ENCODE results near the gene PLK3. TPM values are rescaled to one million over a fixed set of nuclear protein-coding genes. Genes with fewer than 3 reads are reported as not detected.
A peak's percentile ranks its signal among the peaks of the same experiment; 100 is the strongest.

The PLK3 gene
- total RNA-seq, 2 donors from 2014 or later: 20.8 to 29.7 TPM

DNA sequence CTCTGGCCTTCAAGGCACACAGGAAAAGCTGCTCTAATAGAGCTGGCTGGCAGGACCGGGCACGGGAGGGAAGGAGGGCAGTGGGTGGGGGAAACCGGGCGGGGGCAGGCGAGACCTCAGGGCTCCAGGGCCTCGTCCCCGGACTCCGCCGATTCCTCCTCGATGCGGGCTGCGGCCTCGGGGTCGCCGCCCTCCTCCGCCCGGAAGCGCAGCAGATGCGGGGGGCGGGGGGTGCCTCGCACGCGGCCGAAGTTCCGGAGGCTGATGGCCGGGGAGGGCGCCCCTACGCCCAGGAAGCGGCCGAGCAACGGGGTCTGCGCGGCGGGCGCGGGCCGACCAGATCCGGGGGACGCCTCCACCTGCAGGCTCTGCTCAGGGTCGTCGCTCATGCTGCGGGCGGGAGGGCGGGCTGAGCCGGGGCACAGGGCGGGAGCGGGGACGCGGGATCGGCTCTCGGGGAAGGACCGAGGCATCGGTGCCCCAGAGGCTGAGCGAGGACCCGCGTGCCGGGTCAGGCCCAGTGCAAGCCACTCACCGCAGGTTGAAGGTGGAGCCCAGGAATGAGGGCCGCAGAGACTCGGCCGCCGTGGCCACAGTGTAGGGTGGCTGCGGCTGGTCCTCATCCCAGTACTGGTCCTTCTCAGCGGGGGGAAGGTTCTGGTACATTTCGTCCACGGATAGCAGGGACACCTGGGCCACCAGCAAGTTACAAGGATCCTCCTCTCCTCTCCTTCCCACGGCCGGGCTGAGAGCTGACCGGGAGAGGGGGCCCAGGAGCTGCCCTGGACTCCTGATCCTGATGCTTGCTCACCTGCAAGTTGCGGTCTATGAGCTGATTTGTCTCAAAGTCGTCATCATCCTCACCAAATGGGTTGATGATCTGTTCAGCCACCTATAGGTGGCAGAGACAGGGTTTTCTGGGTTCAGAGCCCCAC, 15.8 kb upstream of the PLK3 start:
- Histone ChIP-seq H3K4me3 (peak overlapping the region in 1 of 2 donors; percentile 8), H3K36me3 (replicated peaks in 1 of 2; ENCODE audit: insufficient read depth in 1 of 2, low read depth in 2 of 2) (peaks cover 0 to 5% of the 10 kb centered on the region in 2 donors), H3K27ac (peak overlapping the region in 1 of 4 donors; percentile 35), H3K27me3 (no peaks in the 10 kb centered on the region), H3K9me3 (no peaks in the 10 kb centered on the region), H3K4me1 (peaks cover 31% of the 10 kb centered on the region)
- TF ChIP-seq, protein P1, sequence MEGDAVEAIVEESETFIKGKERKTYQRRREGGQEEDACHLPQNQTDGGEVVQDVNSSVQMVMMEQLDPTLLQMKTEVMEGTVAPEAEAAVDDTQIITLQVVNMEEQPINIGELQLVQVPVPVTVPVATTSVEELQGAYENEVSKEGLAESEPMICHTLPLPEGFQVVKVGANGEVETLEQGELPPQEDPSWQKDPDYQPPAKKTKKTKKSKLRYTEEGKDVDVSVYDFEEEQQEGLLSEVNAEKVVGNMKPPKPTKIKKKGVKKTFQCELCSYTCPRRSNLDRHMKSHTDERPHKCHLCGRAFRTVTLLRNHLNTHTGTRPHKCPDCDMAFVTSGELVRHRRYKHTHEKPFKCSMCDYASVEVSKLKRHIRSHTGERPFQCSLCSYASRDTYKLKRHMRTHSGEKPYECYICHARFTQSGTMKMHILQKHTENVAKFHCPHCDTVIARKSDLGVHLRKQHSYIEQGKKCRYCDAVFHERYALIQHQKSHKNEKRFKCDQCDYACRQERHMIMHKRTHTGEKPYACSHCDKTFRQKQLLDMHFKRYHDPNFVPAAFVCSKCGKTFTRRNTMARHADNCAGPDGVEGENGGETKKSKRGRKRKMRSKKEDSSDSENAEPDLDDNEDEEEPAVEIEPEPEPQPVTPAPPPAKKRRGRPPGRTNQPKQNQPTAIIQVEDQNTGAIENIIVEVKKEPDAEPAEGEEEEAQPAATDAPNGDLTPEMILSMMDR (IDR thresholded peaks at IDR 0.05): no peak
- no peak for TF ChIP-seq POLR2A (IDR thresholded peaks at IDR 0.05)
- WGBS, 2 donors: 18 to 37% methylated on average over 3 to 34 of the region's 71 CpGs
- peak in 1 of 4 donors; percentile 44 for DNase-seq
- ATAC-seq: peak; percentile 12
- intact Hi-C loops (cut with DNase I): no loop called here

- ATAC-seq: no peak
- peaks cover 31% of the 10 kb centered on the region for H3K4me1 ChIP-seq
- no peaks in the 10 kb centered on the region for H3K9me3 ChIP-seq
- 84 to 89% methylated on average over 5 to 6 of the region's 6 CpGs for WGBS, 2 donors
- intact Hi-C loops (cut with DNase I): no loop called here
- DNase-seq: no peak
- H3K27me3 ChIP-seq: no peaks in the 10 kb centered on the region
- no peak overlapping the region for H3K27ac ChIP-seq
- no peak overlapping the region for H3K4me3 ChIP-seq
- no peak for TF ChIP-seq POLR2A (IDR thresholded peaks at IDR 0.05)
- TF ChIP-seq, protein P1 (IDR thresholded peaks at IDR 0.05): no peak
- peaks cover 0 to 3% of the 10 kb centered on the region in 2 donors for H3K36me3 ChIP-seq (replicated peaks in 1 of 2; ENCODE audit: insufficient read depth in 1 of 2, low read depth in 2 of 2)
Observed at GRCh38 chr1:44785029-44785380, 15.2 kb upstream of the PLK3 start.

GRCh38 chr1:44785501-44786137, 14.6 kb upstream of the PLK3 start:
- Histone ChIP-seq H3K4me1 (peaks cover 31% of the 10 kb centered on the region), H3K36me3 (replicated peaks in 1 of 2; ENCODE audit: insufficient read depth in 1 of 2, low read depth in 2 of 2) (peaks cover 0 to 3% of the 10 kb centered on the region in 2 donors), H3K27me3 (no peaks in the 10 kb centered on the region), H3K27ac (peak overlapping the region in 3 of 4 donors; percentile 64 to 75 (median 66)), H3K4me3 (no peak overlapping the region), H3K9me3 (no peaks in the 10 kb centered on the region)
- intact Hi-C loops (cut with DNase I): no loop called here
- WGBS, 2 donors: 33 to 42% methylated on average over 11 of the region's 11 CpGs
- no peak for TF ChIP-seq POLR2A (IDR thresholded peaks at IDR 0.05)
- TF ChIP-seq, protein P1 (IDR thresholded peaks at IDR 0.05): no peak
- ATAC-seq (no peak), DNase-seq (no peak)

DNA sequence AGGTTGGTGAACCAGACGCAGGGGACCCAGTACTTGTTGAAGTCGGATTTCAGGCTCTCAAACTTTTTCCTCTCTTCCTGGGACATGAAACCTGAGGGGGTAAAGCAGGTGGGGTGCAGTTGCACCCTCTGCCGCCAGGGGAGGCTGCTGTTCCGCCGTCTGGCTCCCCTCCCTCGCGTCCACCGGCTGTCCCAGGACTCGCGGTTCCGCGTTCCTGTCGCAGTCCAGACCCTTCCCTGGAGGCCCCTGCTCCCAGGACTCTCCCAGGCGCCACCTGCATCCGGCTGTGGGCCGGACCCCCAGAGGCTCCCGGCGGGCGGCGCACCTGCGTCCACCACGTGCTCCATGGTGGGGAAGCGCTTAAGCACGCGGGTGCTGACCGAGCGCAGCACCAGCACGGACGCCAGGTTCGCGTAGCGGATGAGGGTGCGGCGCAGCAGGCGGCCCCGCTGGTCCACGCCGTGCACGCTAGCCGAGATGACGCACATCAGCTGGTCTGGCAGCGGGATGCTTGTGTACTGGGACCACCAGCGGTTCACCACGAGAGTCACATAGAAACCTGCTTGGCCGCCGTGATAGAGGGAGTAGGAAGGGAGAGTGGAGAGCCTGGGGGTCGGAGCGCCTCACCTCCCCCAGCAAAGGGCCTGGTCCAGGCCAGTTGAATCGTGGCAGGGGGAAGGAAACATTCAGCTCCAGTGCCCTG, 13.9 kb upstream of the PLK3 start:
- peaks cover 34% of the 10 kb centered on the region for H3K4me1 ChIP-seq
- intact Hi-C loops (cut with DNase I): no loop called here
- 7 to 22% methylated on average over 11 to 47 of the region's 49 CpGs for WGBS, 2 donors
- H3K9me3 ChIP-seq: no peaks in the 10 kb centered on the region
- peak; percentile 81 to 84 (median 82) for DNase-seq
- H3K27me3 ChIP-seq: no peaks in the 10 kb centered on the region
- TF ChIP-seq, protein P1 (IDR thresholded peaks at IDR 0.05): peak; percentile 96 to 99 (median 99)
- peak; percentile 9 to 62 (median 57) for TF ChIP-seq POLR2A (IDR thresholded peaks at IDR 0.05)
- peak; percentile 88 for ATAC-seq
- peaks cover 0 to 1% of the 10 kb centered on the region in 2 donors for H3K36me3 ChIP-seq (replicated peaks in 1 of 2; ENCODE audit: insufficient read depth in 1 of 2, low read depth in 2 of 2)
- H3K27ac ChIP-seq: peak overlapping the region; percentile 11 to 75 (median 65)
- no peak overlapping the region for H3K4me3 ChIP-seq

Data from body of pancreas (tissue), 4 donors.